Fibroblast of skin of right biceps (primary cell): ENCODE data around the gene ZBED5.
"Not testable (repeated sequence)": the region's sequence is repeated elsewhere in the genome, so short reads cannot be mapped to it uniquely, and the experiment has no call there.

Experiments used
- DNase-seq: peaks from one replicate; pipeline ENCODE4 v3.0.0-alpha.2; 2013

The ZBED5 gene

DNA sequence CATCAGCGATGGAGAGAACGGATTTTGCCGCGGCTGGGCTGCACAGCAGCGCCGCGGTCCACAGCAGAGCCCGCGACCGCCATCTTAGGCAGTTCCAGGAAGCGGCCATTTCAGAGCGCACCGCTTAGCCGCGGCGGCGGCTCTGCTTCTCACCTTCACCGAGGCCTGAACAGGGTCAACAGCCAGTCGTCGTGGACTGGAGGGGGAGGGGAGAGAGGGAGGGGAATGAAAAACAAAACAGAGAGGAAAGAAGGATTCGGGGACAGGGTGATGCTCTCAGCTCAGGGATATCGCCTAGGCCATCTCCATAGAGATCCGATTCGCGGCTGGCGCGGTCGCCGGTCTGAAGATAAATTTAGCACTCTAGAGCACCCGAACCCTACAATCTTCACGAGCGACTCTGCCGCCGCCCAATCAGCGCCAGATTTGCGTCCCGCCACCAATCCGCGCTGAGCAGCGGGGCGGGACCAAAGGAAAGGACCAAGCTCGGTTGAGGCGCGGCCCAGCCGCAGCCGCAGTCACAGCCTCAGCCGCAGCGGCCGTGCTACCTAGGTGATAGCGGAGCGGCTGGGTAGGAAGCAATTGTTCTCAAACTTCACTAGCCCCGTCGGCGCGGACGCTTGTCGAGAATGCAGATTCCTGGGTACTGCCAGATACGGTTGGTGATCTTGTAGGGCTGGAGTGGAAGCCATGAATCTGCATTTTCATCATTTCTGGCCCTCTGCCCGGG is at the start of gene ZBED5:
Gene ZBED5 (minus strand): TSS at position 345 of the 730 bp plus-strand sequence. CDS start 3,108 bp downstream, outside the sequence.
- DNase-seq, result peak; percentile 98

DNA sequence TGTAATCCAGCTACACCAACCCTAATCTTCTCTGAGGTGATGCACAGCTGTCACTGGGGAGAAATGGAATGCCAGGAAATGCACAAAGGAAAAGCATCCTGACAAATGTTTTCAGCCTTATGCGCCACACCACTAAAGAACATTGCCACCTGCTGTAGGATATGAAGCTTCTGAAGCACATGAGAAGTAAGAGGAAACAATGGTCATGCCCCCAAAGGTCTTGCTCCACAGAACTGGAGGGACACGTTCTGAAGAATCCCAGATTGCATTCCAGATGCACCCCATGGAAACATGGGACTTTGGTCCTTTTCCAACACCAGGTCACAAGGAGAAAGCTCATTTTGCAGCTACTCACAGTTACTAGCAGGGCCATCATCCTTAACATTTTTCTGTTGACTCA is 48.7 kb upstream of the ZBED5 start:
- peak; percentile 88 for DNase-seq

- DNase-seq, result no peak
Observed at GRCh38 chr11:10902301-10903063, 44.6 kb upstream of the ZBED5 start.

- peak; percentile 21 for DNase-seq
Observed at GRCh38 chr11:10900681-10901415, 43.0 kb upstream of the ZBED5 start.

- no peak for DNase-seq
Observed at GRCh38 chr11:10899121-10899830, 41.4 kb upstream of the ZBED5 start.

DNA sequence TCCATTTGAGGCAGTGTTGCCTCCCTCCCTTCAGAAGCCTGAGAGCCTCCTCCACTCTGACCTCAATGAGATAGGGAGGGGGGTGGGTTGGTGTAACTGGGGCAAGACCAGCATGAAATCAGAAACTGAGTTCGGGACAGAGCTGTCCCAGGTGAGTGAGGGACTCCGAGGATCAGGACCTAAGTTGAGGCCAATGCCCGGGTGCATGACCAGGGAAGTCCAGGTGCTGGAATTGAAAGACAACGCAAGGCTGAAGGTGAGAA is 40.8 kb upstream of the ZBED5 start:
- no peak for DNase-seq

GRCh38 chr11:10898003-10898762 is 40.3 kb upstream of the ZBED5 start:
- no peak for DNase-seq

DNA sequence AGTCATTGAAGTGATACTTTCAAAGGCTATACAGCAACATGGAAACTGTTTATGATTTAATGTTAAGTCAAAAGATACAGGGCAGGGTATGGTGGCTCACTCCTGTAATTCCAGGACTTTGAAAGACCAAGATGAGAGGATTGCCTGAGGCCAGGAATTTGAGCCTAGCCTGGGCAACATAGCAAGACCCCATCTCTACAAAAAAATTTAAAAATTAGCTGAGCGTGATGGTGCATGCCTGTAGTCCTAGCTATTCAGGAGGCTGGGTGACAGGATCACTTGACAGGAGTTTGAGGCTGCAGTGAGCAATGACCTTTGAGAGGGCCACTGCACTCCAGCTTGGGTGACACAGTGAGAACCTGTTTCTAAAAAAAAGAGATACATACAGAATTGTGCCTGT is 39.3 kb upstream of the ZBED5 start:
- DNase-seq, result no peak

GRCh38 chr11:10896493-10896892 is 38.6 kb upstream of the ZBED5 start:
- no peak for DNase-seq

DNA sequence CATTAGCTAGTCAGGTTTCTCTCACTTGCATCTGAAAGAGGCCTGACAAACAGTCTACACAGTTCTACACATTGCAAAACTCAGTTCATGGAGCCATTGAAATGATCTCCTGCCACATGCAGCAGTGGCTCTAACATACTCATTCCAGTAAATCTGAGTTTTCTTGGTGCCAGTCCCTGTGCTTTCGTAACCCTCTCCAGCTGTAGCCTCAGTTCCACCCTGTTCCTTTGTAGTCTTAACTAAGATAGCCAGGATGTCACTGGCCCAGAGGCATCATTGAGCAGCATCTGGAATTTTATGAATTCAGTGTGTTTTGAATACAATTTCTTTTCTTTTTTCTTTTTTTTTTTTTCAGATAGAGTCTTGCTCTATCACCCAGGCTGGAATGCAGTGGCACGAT is 37.4 kb upstream of the ZBED5 start:
- no peak for DNase-seq

GRCh38 chr11:10894666-10895065 is 36.8 kb upstream of the ZBED5 start:
- no peak for DNase-seq

- DNase-seq, result peak; percentile 34
Observed at GRCh38 chr11:10893714-10894151, 35.9 kb upstream of the ZBED5 start.

- DNase-seq, result no peak
Observed at GRCh38 chr11:10892250-10892649, 34.4 kb upstream of the ZBED5 start.

GRCh38 chr11:10891151-10891720 is 33.4 kb upstream of the ZBED5 start:
- DNase-seq, result no peak

DNA sequence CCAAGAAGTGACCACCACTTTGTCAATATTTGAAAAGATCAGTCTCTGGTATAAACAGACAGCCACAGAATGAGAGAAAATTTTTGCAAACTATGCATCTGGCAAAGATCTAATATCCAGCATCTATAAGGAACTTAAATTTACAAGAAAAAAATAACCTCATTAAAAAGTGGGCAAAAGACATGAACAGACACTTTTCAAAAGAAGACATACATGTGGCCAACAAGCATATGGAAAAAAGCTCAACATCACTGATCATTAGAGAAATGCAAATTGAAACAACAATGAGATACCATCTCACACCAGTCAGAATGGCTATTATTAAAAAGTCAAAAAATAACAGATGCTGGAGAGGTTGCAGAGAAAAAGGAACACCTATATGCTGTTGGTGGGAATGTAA is 32.2 kb upstream of the ZBED5 start:
- not testable (repeated sequence) for DNase-seq

- no peak for DNase-seq
Observed at GRCh38 chr11:10887307-10887706, 29.5 kb upstream of the ZBED5 start.

DNA sequence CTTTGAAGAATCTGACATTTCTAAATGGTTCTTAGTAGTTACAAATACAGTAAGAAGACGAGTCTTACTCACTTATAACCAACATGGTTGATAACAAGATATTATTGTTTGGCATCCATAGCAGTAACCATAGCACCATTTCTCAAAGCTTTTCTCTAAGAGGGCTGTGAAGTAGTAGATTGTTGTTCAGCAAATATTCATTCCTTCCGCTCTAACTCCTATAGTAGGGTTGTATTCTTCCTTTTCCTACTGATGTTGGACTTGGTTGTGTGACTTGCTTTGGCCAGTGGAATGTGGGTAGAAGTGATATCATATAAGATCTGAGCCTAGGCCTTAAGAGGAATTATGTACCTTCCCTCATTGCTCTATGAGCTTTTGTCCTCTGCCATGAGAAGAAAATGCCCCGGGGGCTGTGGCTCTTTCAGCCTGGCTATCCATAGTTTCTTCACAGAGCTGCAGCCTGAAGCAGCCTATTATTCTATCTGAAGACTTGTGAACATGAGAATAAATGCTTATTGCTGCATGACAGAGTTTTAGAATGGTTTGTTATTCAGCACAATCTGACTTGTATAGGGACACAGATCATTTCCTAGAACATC is 28.9 kb upstream of the ZBED5 start:
- DNase-seq, result no peak

DNA sequence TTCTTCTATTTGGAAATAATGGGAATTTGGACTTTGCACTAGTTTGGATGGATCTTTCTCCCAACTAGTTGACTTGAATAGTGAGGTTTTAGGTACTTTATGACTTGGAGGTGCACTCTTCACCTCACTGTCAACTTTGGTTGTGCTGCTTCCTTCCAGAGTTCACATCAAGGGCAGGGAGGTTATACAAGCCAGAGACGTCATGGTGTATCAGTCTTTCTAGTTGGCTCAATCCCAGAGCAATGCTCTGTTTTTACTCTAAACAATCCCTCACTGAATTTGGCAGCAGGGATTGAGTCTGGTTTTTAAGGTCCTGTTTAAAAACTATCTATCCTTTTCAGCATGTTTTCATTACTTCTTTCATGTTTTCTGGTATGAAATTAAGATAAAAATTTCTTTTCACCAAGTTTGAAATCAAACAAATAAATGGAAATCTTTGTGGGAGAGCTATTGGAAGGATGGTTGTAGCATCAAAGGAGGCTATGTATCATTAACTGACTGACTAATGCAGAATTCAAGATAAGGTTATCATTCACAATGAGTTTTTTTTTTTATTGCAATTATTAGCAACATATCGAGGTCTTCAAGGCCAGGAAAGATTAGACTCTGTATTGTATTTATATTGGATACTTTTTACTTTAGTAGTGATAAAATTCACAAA is 28.0 kb upstream of the ZBED5 start:
- DNase-seq, result peak; percentile 41

DNA sequence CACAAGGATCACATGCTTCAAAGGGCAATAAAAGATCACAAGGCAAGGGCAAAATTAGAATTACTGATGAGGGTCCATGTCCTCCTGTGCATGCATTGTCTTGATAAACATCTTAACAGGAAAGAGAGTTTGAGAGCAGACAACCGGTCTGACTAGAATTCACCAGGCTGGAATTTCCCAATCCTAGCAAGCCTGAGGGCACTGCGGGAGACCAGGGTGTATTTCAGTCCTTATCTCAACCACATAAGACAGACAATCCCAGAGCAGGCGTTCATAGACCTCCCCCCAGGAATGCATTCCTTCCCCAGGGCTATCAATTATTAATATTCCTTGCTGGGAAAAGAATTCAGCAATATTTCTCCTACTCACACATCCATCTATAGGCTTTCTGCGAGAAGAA is 26.4 kb upstream of the ZBED5 start:
- DNase-seq, result not testable (repeated sequence)

DNA sequence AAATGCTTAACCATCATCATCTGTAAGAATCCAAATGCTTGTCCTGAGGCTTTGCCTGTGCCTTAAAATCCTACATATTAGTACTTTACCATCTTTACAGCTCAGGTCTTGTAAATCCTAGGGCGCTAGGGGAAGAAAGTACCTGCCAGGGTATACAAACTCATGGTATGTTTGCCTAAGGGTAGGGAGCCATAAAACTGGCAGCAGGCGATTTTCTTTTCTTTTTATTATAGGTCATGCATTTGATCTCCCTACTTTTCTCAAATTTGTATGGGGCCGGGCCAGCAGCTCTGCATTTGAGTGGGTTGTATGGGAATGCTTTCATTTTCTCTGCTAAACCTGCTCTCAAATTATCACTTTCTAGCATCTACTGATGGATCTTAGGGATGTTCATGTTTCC is 24.0 kb upstream of the ZBED5 start:
- no peak for DNase-seq
